GM19467 (cell line): ENCODE data around the gene LEMD2.

Source experiments
- ATAC-seq: cut with Tn5 transposase; IDR thresholded peaks from one replicate; pipeline ENCODE4 v1.9.1; 2021; ENCODE audit warnings: mild to moderate bottlenecking, moderate library complexity; ENCODE audit not compliant: unreplicated experiment

LEMD2 gene

GRCh38 chr6:33777398-33778388 is 11.2 kb downstream of the LEMD2 start:
- ATAC-seq, result no peak

GRCh38 chr6:33776764-33777163 is 12.2 kb downstream of the LEMD2 start:
- no peak for ATAC-seq

DNA sequence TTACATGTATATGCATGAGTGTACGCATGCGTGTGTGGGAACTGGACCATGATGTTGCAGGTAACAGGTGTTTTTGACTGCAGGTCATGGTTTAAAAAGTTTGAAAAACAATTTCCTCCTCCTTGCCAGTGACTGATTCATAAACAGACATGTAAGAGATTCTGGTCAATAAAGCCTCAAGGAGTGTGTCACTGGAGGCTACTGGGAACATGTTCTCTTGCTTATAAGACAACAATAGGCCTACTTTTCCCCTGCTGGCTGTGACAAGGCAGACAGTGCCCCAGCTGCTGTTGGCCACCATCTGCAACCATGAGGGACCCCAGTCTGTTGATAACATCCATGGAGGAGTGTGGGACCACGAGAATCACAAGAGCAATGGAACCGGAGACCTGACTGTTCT is 12.7 kb downstream of the LEMD2 start:
- ATAC-seq, result no peak

- ATAC-seq, result no peak
Observed at GRCh38 chr6:33774774-33775173, 14.2 kb downstream of the LEMD2 start.

GRCh38 chr6:33772902-33773472 is 15.9 kb downstream of the LEMD2 start:
- ATAC-seq, result no peak

DNA sequence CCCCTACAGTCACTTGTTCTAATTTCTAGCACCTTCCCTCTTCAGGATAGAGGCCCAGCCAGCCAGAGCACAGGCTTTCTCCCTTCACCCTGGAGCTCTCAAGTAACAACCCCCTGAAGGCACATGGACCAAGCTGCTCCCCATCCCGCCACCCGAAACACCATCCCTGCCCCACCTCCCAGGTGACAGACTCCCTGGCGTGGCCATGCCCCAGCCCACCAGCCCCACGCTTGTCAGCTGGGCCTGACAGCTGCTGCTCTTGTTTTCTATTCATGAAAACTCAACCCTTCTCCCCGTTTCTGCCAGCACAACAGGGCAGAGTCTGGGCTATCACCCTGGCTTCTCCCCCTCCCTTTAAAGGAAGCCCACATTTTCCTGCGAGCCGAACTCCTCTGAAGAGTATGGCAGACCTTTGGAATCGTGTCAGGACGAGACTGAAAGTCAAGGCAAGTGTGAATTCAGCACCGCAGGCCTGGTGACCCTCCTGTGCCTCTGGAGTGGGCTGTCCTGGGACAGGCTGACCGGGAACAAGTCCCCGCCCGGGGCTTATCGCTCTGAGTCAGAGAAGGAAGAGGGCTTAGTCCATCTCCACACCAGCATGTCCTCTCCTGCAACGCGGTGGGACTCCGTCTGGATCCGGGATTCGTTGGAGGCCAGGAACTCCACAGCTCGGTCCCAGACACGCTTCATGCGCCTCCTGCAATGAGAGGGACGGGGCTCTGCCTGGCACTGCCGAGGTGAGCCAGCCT is 16.7 kb downstream of the LEMD2 start:
- ATAC-seq, result no peak

DNA sequence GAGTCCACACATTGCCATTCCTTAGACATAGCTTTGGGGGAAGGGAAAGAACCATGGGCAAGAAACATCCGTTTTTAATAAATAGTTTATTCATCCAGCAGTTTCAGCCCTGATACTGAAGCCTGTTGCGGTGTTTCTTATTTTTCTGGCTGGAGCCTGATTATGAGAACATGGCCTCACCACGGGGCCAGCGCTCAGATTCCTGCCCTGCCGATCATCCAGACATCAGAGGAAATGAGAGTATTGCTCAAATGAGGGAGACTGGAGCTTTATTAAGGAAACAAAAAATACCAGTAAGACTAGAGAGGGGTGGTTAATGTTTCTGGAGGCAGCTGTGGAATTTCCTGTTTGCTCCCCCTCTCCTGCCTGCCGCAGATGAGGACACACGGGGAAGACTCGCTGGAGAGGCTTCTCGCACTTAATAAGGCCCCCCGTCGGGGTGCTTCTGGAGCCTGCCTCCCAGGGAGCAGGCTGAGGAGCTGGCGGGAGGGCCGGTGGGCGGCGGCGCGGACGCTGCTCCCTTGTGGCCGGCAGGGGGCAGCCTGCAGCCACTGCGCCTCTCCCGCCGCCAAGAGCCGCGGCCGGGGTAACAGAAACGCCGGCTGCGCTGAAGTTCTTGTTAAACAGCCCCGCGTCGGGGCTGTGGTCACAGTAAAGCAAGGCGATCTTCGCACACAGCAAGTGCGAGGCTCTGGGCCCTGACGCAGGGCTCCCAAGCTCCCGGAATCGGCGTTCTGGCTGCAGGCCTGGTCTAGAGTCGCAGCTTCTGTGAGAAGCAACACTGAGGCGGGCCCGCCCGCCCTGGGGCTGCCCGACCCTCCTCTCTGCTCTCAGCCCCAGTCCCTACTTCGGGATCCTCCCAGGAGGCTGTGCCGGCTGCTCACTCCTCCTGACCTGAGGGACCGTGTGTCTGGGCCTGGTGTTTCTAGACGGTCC is 17.5 kb downstream of the LEMD2 start:
- ATAC-seq, result no peak

DNA sequence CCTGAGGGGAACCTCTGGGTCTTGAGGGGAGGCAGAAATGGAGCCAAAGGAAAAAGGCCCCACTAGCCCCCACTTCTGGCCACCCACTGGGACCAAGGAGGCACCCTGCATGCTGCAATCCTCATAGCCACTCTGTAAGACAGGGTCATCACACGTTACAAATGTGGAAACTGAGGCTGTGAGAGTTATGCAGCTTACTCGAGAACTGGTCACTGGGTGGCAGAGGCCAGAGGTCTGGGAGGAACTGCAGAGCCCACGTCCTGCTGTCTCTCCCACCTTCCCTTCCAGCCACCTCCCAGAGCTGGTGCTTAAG is 18.1 kb downstream of the LEMD2 start:
- ATAC-seq, result no peak

DNA sequence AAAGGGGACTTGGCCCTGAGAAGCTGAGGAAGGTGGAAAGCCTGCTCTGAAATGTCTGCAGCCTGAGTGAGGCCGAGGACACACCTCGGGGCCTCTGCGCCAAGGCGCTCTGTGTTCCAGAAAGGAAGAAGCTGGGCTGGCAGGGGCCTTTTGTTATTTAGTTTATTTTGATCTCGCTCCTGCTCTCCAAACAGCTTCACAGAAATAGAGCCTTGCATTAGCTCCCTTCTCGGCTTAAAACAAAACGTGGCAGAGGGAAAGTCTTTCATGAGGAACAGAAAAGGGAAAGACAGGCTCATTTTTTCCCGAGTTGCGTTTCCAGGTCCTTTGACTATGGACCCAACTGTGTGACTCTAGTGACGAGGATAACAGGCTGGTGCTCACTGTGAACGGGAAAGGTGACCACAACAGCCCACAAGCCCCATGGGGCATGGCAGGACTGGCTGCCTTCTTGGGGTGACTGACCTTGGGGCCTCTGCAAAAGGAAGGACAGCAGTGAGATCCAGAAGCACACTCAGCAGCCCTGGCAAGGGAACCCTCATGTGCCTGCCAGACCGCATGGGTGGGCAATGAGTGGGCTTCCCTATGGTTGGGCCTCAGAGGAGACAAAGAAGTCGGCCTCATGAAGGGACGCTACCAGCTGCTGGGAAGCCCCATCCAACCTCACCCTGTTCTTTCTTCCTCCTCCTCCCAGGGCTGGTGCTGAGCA is 18.7 kb downstream of the LEMD2 start:
- ATAC-seq, result no peak

- no peak for ATAC-seq
Observed at GRCh38 chr6:33769248-33769821, 19.6 kb downstream of the LEMD2 start.

GRCh38 chr6:33768644-33769120 is 20.2 kb downstream of the LEMD2 start:
- ATAC-seq, result no peak

DNA sequence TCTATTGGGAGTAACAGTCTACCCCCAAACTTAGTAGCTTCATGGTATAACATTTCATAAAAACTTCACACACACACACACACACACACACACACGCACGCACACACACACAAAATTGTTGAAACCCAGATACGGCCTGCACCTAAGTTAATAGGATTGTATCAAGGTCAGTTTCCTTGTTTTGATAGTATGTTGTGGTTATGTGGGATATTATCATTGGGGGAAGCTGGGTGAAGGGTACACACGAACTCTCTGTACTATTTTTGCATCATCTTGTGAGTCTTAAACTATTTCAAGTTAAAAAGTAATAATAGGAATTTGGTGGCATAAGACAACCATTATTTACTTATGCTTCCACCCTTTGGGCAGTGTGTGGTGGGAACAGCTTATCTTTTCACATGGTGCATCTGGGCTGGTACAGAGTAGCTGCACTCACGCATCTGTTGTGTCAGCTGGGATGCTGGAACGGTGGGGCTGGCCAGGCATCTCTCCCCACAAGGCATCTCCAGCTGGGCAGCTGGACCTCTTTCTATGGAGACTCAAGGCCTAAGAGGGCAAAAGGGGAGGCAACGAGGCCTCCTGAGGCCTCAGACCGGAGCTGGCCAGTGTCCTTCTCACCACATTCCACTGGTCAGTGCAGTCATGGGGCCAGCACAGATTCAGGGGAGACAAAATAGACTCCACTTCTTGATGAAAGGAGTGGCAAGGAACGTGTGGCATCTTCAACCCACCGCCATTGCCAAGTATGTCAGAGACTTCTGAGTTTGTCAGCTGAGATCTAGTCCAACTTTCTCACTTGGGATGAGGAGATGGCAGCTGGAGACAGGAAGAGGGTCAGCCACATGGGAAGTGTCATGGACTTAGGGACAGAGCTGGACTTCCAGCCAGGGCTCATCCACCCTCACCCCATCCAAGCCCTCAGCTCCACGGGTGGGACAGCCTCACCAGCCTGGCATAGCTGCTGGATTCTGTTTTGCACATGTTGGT is 21.7 kb downstream of the LEMD2 start:
- ATAC-seq, result no peak

DNA sequence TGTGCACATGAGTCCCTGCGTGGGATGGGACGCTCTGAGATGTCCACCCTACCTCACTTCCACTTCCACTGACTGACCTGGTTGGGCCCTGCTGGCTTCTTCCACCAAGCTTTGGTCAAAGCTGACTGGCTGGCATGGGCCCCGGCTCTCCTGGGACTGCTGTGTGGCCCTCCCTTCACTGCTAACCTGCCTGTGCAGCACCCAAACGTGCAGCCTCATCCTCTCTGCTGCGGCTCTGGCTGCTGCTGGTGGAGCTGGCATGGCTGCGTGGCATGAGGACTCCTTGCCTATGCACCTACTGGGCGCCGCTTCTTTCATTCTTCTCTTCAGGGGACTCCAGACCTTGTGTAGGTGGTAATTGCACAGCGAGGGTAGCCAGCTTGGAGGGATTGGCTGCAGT is 23.6 kb downstream of the LEMD2 start:
- no peak for ATAC-seq

GRCh38 chr6:33764036-33764435 is 24.9 kb downstream of the LEMD2 start:
- no peak for ATAC-seq

DNA sequence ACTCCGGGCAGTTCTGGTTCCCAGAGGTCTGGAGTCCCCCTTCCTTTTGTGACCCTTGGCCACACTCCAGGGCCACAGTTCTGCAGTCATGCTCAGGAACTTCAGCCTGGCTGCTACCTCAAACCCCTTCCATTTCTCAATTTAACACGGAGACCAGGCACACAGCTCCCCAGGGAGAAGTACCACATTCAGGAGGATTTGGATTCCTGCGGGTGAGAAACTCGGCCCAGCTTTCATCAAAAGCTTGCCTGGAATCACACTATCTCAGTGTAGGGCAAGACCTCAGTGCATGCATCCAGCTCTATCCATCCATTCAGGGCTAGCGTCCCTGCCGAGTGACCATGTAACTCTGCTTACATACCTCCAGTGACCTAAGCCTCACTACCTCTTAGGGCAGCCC is 25.4 kb downstream of the LEMD2 start:
- no peak for ATAC-seq

GRCh38 chr6:33762713-33763112 is 26.2 kb downstream of the LEMD2 start:
- no peak for ATAC-seq

DNA sequence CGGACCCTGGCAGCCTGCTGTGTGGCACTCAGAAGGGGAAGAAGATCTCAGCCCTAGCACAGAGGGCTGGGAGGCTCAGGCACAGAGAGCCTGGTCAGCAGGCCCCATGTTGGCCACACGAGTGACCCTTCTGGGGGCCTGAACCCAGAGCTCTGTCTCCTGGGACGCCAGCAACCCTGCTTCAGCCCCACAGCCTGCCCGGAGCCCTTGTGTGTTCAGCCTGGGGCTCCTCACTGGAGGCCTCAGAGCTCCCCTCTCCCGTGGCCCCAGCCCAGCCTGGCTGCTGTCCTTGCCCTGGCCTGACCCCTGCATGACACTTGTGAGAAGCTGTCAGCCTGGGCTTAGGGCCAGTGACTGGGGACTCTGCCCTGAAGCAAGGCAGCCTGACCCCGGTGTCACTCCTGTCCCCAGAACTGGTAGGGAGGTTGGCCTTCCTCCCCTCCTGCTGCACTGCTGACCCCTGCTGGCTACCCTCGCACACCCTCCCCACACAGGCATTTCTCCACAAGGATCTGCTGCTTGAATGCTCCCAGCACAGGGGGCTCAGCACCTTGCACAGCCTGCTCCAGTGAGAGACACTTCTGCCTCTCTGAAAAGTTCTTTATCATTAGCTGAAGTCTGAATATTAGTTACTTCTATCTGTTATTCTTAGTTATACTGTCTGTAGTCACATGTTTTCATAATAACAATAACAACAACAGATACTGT is 26.9 kb downstream of the LEMD2 start:
- ATAC-seq, result no peak

DNA sequence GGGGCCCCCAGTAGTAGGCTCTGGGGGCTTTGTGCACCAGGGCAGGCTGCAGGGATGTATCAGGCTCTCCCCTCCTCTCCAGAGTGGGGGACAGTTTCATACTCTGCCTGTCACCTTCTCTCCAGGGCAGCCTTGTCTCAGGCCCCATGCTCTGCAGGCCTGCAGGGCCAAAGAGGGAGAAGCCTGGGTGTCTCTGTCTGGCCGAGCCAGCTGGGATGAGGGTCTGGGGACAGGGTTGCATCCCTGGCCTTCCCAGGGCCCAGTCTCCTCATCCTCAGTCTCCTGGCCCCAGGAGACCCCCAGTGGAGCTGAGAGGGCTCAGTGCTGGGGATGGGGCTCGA is 27.4 kb downstream of the LEMD2 start:
- no peak for ATAC-seq
